Activated naive CD8-positive, alpha-beta T cell treated with anti-CD3 and anti-CD28 coated beads for 36 hours (primary cell): ENCODE results near the gene C2orf49. TPM values are rescaled to one million over a fixed set of nuclear protein-coding genes. Genes with fewer than 3 reads are reported as not detected.

Experiments
- DNase-seq: peaks from one replicate; pipeline ENCODE4 v3.0.0; 2021
- H3K27ac Mint-ChIP-seq: one replicate; pipeline ENCODE4 v1.8.0; 2022; ENCODE audit warnings: mild to moderate bottlenecking, moderate library complexity, mixed read lengths
- H3K27me3 Mint-ChIP-seq: one replicate; pipeline ENCODE4 v1.8.0; 2022; ENCODE audit warnings: mild to moderate bottlenecking, mixed read lengths
- H3K36me3 Mint-ChIP-seq: one replicate; pipeline ENCODE4 v1.8.0; 2021; ENCODE audit warnings: mild to moderate bottlenecking, mixed read lengths
- H3K4me1 Mint-ChIP-seq: one replicate; pipeline ENCODE4 v1.8.0; 2021; ENCODE audit warnings: mixed read lengths
- H3K4me3 Mint-ChIP-seq: one replicate; pipeline ENCODE4 v1.8.0; 2022; ENCODE audit warnings: mild to moderate bottlenecking, moderate library complexity, mixed read lengths
- H3K9me3 Mint-ChIP-seq: one replicate; pipeline ENCODE4 v1.8.0; 2022; ENCODE audit warnings: mixed read lengths
- total RNA-seq, 2 experiments: library from RNA; stranded (reverse); gene quantifications; one replicate each; pipeline ENCODE4 v1.2.3, GENCODE V29; 2021

Gene C2orf49
- 10 to 100 TPM; 19.0 to 22.4 TPM for total RNA-seq

- Mint-ChIP-seq H3K4me3 (peak within 1 kb of the TSS; percentile 100), H3K27ac (peak within 1 kb of the TSS; percentile 100), H3K9me3 (no peaks in the 10 kb centered on the region), H3K4me1 (peaks cover 29% of the 10 kb centered on the region), H3K36me3 (peaks cover 13% of the 10 kb centered on the region), H3K27me3 (no peaks in the 10 kb centered on the region)
- peak; percentile 89 for DNase-seq
Measured at GRCh38 chr2:105337122-105338019, at the start of gene C2orf49. Gene C2orf49 (plus strand): TSS chr2:105337540. CDS start chr2:105337588, 48 bp downstream.

- peak; percentile 13 for DNase-seq
- no peak overlapping the region for H3K27ac Mint-ChIP-seq
- H3K27me3 Mint-ChIP-seq: no peaks in the 10 kb centered on the region
- peaks cover 27% of the 10 kb centered on the region for H3K36me3 Mint-ChIP-seq
- peaks cover 2% of the 10 kb centered on the region for H3K4me1 Mint-ChIP-seq
- no peaks in the 10 kb centered on the region for H3K9me3 Mint-ChIP-seq
- H3K4me3 Mint-ChIP-seq: no peak overlapping the region
Measured at GRCh38 chr2:105287692-105288091, 49.6 kb upstream of the C2orf49 start.

GRCh38 chr2:105288133-105288532 lies 49.2 kb upstream of the C2orf49 start:
- no peak for DNase-seq
- no peaks in the 10 kb centered on the region for H3K27me3 Mint-ChIP-seq
- peaks cover 2% of the 10 kb centered on the region for H3K4me1 Mint-ChIP-seq
- no peak overlapping the region for H3K27ac Mint-ChIP-seq
- H3K36me3 Mint-ChIP-seq: peaks cover 27% of the 10 kb centered on the region
- no peak overlapping the region for H3K4me3 Mint-ChIP-seq
- H3K9me3 Mint-ChIP-seq: no peaks in the 10 kb centered on the region

DNA sequence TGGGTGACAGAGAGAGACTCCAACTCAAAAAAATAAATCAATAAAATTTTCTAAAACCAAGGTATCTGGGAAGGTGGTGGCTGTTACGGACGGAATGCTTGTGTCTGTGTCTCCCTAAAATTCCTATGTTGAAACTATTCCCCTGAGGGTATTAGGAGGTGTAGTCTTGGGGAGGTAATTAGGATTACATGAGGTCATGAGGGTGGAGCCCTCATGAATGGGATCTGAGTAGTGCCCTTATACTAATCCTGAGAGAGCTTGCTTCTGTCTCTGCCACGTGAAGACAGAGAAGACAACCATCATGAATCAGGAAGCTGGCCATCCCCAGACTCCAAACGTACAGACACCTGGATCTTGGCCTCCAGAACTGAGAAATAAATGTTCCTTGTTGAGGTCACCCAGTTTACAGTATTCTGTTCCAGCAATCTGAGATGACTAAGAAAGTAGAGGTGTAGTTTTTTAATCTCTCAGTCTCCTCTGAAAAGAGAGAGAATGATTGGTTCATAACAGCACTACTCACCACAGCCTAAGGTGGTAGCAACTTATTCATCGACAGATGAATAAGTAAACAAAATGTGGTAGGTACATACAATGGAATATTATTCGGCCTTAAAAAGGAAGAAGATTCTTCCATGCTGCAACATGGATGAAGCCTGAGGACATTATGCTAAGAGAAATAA lies 46.2 kb upstream of the C2orf49 start:
- Mint-ChIP-seq H3K4me1 (no peaks in the 10 kb centered on the region), H3K27ac (no peak overlapping the region), H3K36me3 (peaks cover 33% of the 10 kb centered on the region), H3K27me3 (no peaks in the 10 kb centered on the region), H3K4me3 (no peak overlapping the region), H3K9me3 (no peaks in the 10 kb centered on the region)
- DNase-seq: no peak

GRCh38 chr2:105291981-105292380 lies 45.4 kb upstream of the C2orf49 start:
- DNase-seq: no peak
- Mint-ChIP-seq H3K4me3 (no peak overlapping the region), H3K36me3 (peaks cover 34% of the 10 kb centered on the region), H3K27me3 (no peaks in the 10 kb centered on the region), H3K27ac (no peak overlapping the region), H3K4me1 (no peaks in the 10 kb centered on the region), H3K9me3 (no peaks in the 10 kb centered on the region)

DNA sequence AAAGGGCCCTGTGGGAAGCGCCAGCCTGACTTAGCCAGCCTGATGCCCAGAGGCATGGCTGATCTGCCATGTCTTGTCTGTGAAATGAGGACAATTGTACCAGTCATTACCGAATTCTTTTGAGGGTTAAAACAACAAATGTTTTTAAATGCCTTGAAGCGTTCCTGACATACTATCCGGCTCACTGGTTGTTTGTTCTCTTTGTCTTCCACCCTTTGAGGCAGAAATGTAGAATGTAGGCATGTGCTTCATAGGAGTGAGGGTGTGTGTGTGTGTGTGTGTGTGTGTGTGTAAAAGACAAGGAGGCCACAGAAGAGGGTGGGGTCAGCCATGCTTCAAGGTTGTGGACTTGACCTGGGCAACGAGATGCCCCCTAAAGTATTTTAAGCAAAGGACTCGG lies 43.3 kb upstream of the C2orf49 start:
- no peaks in the 10 kb centered on the region for H3K4me1 Mint-ChIP-seq
- DNase-seq: no peak
- peaks cover 42% of the 10 kb centered on the region for H3K36me3 Mint-ChIP-seq
- H3K9me3 Mint-ChIP-seq: no peaks in the 10 kb centered on the region
- no peaks in the 10 kb centered on the region for H3K27me3 Mint-ChIP-seq
- no peak overlapping the region for H3K4me3 Mint-ChIP-seq
- H3K27ac Mint-ChIP-seq: no peak overlapping the region

DNA sequence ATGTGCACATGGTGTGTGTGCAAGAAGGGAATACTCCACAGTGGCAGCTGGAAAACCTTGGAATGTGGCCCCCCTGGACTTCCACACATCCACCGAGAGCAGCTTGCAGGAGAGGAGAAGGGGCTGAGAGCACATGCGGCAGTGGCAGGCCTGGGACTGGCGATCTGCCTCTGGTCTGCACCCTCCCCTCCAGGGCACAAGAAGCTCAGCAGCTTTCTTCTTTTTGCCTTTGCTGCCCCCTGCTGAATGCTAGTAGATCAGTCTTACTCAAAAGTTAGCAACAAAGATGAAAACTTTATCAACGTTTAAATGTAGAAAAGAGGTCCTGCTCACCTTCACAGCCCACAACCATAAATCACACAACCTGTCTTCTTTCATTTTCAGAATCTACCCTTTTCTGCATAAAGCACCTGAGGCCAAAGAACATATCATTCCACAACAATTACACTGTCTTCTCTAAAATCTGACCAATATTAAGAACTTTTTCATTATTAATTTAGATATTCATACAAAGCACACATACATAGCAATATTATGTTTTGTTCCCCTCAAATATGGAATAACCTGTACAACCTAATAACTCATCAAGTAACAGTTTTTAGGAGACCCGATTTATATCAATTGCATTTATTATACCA lies 42.4 kb upstream of the C2orf49 start:
- peak; percentile 22 for DNase-seq
- peak overlapping the region; percentile 9 for H3K27ac Mint-ChIP-seq
- H3K27me3 Mint-ChIP-seq: no peaks in the 10 kb centered on the region
- H3K4me3 Mint-ChIP-seq: no peak overlapping the region
- no peaks in the 10 kb centered on the region for H3K4me1 Mint-ChIP-seq
- H3K36me3 Mint-ChIP-seq: peaks cover 42% of the 10 kb centered on the region
- H3K9me3 Mint-ChIP-seq: no peaks in the 10 kb centered on the region

- Mint-ChIP-seq H3K9me3 (no peaks in the 10 kb centered on the region), H3K36me3 (peaks cover 33% of the 10 kb centered on the region), H3K4me3 (no peak overlapping the region), H3K27ac (no peak overlapping the region), H3K27me3 (no peaks in the 10 kb centered on the region), H3K4me1 (no peaks in the 10 kb centered on the region)
- DNase-seq: no peak
Measured at GRCh38 chr2:105296017-105296611, 41.2 kb upstream of the C2orf49 start.

DNA sequence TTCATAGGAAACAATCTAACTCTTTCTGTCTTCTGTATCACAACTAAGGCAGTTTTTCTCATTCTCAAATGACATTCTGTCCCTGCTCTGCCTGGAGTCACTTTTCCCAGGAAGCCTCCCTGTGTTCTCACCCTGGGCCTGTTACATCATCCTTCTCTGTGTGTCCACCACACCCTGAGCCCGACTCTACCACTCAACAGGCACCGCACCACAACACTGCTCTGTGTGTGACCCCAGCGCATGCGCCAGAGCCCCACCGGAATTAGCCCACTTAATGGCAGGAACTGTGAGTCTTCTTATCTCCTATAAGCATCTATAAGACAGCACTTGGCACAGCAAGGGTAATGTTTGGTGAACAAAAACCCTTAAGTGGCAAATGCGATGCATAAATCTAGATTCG lies 40.1 kb upstream of the C2orf49 start:
- DNase-seq: no peak
- Mint-ChIP-seq H3K36me3 (peaks cover 25% of the 10 kb centered on the region), H3K27ac (peak overlapping the region; percentile 32), H3K9me3 (no peaks in the 10 kb centered on the region), H3K27me3 (no peaks in the 10 kb centered on the region), H3K4me3 (no peak overlapping the region), H3K4me1 (peaks cover 6% of the 10 kb centered on the region)

- peaks cover 31% of the 10 kb centered on the region for H3K36me3 Mint-ChIP-seq
- H3K4me1 Mint-ChIP-seq: peaks cover 12% of the 10 kb centered on the region
- no peak for DNase-seq
- H3K27me3 Mint-ChIP-seq: no peaks in the 10 kb centered on the region
- no peak overlapping the region for H3K27ac Mint-ChIP-seq
- H3K9me3 Mint-ChIP-seq: no peaks in the 10 kb centered on the region
- H3K4me3 Mint-ChIP-seq: no peak overlapping the region
Measured at GRCh38 chr2:105298017-105298416, 39.3 kb upstream of the C2orf49 start.

DNA sequence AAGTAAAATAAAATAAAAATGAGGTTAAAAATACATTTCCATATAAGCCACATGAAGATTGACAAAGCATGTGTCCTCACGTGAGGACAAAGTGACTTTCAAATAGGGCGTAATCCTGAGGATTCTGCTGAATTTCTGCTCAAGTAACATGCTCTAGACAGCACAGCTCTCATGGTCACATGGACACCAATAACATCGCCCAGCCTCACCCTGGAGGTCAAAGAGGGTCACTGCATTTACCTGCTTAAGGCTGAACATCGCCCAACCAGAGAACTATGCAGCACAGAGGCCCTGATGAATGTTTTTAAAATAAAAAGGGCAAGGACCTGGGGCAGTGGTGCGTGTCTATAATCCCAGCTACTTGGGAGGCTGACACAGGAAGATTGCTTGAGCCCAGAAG lies 38.0 kb upstream of the C2orf49 start:
- no peaks in the 10 kb centered on the region for H3K9me3 Mint-ChIP-seq
- H3K27me3 Mint-ChIP-seq: no peaks in the 10 kb centered on the region
- peaks cover 18% of the 10 kb centered on the region for H3K4me1 Mint-ChIP-seq
- peaks cover 34% of the 10 kb centered on the region for H3K36me3 Mint-ChIP-seq
- no peak overlapping the region for H3K27ac Mint-ChIP-seq
- no peak overlapping the region for H3K4me3 Mint-ChIP-seq
- DNase-seq: no peak

DNA sequence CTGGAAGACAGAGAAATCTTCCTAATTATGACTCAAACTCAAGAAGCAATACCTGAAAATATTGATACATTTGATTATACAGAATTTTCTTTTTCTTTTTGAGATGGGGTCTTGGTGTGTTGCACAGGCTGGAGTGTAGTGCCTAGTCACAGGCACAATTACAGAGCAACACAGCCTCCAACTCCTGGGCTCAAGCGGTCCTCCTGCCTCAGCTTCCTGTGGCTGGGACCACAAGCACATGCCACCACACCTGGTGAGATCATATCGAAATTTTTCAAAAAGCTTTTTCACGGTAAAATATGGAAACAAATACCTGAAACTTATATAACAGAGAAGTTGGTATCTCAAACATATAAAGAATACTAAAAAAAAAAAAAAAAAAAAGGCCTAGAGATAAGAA lies 35.7 kb upstream of the C2orf49 start:
- Mint-ChIP-seq H3K9me3 (no peaks in the 10 kb centered on the region), H3K4me1 (peaks cover 25% of the 10 kb centered on the region), H3K27ac (no peak overlapping the region), H3K27me3 (no peaks in the 10 kb centered on the region), H3K4me3 (no peak overlapping the region), H3K36me3 (peaks cover 37% of the 10 kb centered on the region)
- peak; percentile 8 for DNase-seq

DNA sequence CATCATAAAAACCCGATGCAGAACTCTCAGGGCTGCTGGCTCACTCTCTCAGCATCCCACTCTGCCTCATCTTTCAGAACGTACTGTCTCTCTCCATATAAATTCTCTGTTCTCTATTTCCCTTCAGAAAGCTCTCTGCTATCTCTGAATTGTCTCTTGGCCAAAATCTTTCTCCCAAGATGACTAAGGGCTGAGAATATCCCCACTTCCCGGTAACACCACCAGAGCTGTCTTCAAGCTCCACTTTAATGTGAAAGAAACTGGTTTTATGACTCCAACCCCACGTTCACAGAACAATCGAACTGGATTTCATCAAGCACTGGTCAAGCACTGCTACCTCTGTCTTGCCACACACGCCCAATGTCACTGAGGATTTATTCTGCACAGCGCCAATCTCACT lies 30.2 kb upstream of the C2orf49 start:
- no peaks in the 10 kb centered on the region for H3K9me3 Mint-ChIP-seq
- no peak overlapping the region for H3K27ac Mint-ChIP-seq
- DNase-seq: no peak
- H3K27me3 Mint-ChIP-seq: no peaks in the 10 kb centered on the region
- H3K4me3 Mint-ChIP-seq: no peak overlapping the region
- H3K4me1 Mint-ChIP-seq: peaks cover 29% of the 10 kb centered on the region
- H3K36me3 Mint-ChIP-seq: peaks cover 41% of the 10 kb centered on the region

GRCh38 chr2:105307550-105307949 lies 29.8 kb upstream of the C2orf49 start:
- H3K36me3 Mint-ChIP-seq: peaks cover 38% of the 10 kb centered on the region

DNA sequence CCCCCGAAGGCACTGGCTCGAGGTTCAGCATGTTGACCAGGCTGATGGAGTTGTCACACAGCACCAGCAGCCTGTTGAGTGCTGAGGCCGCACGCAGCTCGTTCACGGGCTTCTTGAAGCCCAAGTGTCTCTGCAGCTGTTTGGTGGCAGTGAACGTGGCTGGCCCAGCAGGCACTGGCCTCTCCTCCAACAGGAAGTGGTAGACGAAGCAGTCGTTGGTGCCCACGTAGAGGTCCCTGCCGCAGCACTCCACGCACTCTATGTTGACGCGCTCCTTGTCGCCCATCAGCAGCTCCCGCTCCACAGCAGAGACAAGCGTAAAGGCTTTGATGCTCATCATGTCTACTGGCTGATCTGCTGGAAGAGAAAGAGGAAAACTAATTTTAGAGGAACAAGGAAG lies 29.4 kb upstream of the C2orf49 start:
- H3K9me3 Mint-ChIP-seq: no peaks in the 10 kb centered on the region
- peaks cover 34% of the 10 kb centered on the region for H3K36me3 Mint-ChIP-seq
- no peaks in the 10 kb centered on the region for H3K27me3 Mint-ChIP-seq
- peaks cover 23% of the 10 kb centered on the region for H3K4me1 Mint-ChIP-seq
- no peak for DNase-seq
- no peak overlapping the region for H3K27ac Mint-ChIP-seq
- no peak overlapping the region for H3K4me3 Mint-ChIP-seq

More at GRCh38 chr2:105307550-105307949, 29.8 kb upstream of the C2orf49 start:
- no peak overlapping the region for H3K4me3 Mint-ChIP-seq
- no peak overlapping the region for H3K27ac Mint-ChIP-seq
- no peaks in the 10 kb centered on the region for H3K9me3 Mint-ChIP-seq
- peaks cover 27% of the 10 kb centered on the region for H3K4me1 Mint-ChIP-seq
- H3K27me3 Mint-ChIP-seq: no peaks in the 10 kb centered on the region
- DNase-seq: no peak
